Immature natural killer cell (primary cell): ENCODE measurements around the gene UNC13D. TPM values are rescaled to one million over a fixed set of nuclear protein-coding genes. Genes with fewer than 3 reads are reported as not detected.

ENCODE experiments used
- DNase-seq, 3 donors: peaks; one replicate each; pipeline ENCODE4 v3.0.0; 2022; ENCODE audit warnings: mixed read lengths in 1 of 3
- H3K27ac Mint-ChIP-seq, 6 donors: one replicate each; pipeline ENCODE4 v1.8.0; 2020; ENCODE audit warnings: mixed read lengths in 6 of 6, mild to moderate bottlenecking in 5 of 6, inconsistent platforms in 4 of 6, moderate library complexity in 3 of 6
- H3K27me3 Mint-ChIP-seq, 3 donors: one replicate each; pipeline ENCODE4 v1.8.0; 2020 to 2021; ENCODE audit warnings: low read depth in 3 of 3, mild to moderate bottlenecking in 3 of 3, mixed read lengths in 3 of 3, moderate library complexity in 3 of 3, inconsistent platforms in 1 of 3
- H3K36me3 Mint-ChIP-seq, 3 donors: one replicate each; pipeline ENCODE4 v1.8.0; 2020; ENCODE audit warnings: mixed read lengths in 3 of 3, inconsistent platforms in 2 of 3, mild to moderate bottlenecking in 2 of 3
- H3K4me1 Mint-ChIP-seq, 2 donors: one replicate each; pipeline ENCODE4 v1.8.0; 2020; ENCODE audit warnings: inconsistent platforms in 2 of 2, mild to moderate bottlenecking in 2 of 2, mixed read lengths in 2 of 2, moderate library complexity in 1 of 2
- H3K4me3 Mint-ChIP-seq, 5 donors: one replicate each; pipeline ENCODE4 v1.8.0; 2020; ENCODE audit warnings: mild to moderate bottlenecking in 5 of 5, mixed read lengths in 5 of 5, inconsistent platforms in 3 of 5, moderate library complexity in 3 of 5
- H3K9me3 Mint-ChIP-seq, 6 donors: one replicate each; pipeline ENCODE4 v1.8.0; 2020; ENCODE audit warnings: mild to moderate bottlenecking in 6 of 6, mixed read lengths in 6 of 6, inconsistent platforms in 4 of 6, moderate library complexity in 3 of 6
- polyA plus RNA-seq, 3 donors: library from polyadenylated mRNA; unstranded; fragments of 300-500 nt; fragmentation: Illumina TruSeq; gene quantifications; one replicate each; pipeline ENCODE4 v1.2.3, GENCODE V29; 2021

UNC13D gene
- polyA plus RNA-seq, 3 donors from 2014 or later = 53.1 to 124 (median 57.5) TPM

DNA sequence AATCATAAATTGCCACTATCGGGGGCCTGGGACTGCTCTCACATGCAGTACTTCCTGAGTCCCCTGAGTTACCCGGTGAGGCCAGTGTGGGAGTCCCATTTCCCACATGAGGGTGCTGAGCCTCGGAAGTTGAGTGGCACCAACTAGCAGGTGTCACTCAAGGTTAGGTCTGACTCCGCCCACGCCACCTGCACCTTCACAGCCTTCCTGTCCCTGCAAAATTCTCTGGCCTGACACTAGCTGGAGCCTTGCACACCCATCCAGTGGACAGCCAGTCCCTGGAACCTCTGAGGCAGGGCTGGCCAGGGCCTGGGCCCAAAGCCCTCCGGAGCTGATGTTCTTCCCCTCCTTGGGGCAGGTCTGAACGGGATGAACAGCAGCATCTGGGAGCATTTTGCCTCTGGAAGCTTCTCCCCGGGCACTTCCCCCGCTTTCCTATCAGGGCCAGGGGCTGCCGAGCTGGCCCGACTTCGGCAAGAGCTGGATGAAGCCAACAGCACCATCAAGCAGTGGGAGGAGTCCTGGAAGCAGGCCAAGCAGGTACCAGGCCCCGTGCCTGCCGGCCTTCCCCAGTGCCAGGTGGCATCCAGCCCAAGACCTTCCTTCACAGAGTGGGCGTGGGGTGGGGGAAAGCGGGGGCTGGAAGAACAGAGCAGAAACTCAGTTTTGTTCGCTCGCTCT is 21.9 kb downstream of the UNC13D start:
- Mint-ChIP-seq H3K9me3 (no peaks in the 10 kb centered on the region), H3K27me3 (peaks cover 3 to 9% (median 4%) of the 10 kb centered on the region in 3 donors), H3K36me3 (peaks cover 6 to 15% (median 10%) of the 10 kb centered on the region in 3 donors), H3K27ac (peak overlapping the region in 3 of 6 donors; percentile 68 to 87 (median 80)), H3K4me1 (peaks cover 8 to 13% of the 10 kb centered on the region in 2 donors), H3K4me3 (no peak overlapping the region)
- DNase-seq = no peak

DNA sequence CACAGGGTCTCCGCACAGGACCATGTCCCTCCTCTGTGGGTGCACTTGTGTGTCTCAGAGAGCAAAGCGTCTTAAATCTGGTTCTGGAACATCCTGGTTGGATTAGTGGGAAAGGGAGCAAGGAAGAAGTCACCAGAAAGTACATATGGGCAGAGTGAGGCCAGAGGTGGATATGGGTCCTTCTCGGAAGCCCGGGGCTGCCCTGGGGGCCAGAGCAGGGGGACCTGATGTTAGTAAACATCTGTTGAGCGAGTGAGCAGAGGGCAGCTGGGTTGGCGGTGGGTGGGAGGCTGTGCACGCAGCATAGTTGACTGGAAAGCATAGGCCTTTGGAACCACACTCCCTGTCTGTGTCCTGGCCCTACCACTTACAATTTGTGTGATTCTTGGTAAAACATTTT is 22.7 kb downstream of the UNC13D start:
- DNase-seq = no peak
- Mint-ChIP-seq H3K9me3 (no peaks in the 10 kb centered on the region), H3K27me3 (peaks cover 3 to 7% (median 4%) of the 10 kb centered on the region in 3 donors), H3K4me1 (peaks cover 3 to 6% of the 10 kb centered on the region in 2 donors), H3K4me3 (no peak overlapping the region), H3K36me3 (peaks cover 6 to 15% (median 10%) of the 10 kb centered on the region in 3 donors), H3K27ac (peak overlapping the region in 4 of 6 donors; percentile 30 to 80 (median 74))

DNA sequence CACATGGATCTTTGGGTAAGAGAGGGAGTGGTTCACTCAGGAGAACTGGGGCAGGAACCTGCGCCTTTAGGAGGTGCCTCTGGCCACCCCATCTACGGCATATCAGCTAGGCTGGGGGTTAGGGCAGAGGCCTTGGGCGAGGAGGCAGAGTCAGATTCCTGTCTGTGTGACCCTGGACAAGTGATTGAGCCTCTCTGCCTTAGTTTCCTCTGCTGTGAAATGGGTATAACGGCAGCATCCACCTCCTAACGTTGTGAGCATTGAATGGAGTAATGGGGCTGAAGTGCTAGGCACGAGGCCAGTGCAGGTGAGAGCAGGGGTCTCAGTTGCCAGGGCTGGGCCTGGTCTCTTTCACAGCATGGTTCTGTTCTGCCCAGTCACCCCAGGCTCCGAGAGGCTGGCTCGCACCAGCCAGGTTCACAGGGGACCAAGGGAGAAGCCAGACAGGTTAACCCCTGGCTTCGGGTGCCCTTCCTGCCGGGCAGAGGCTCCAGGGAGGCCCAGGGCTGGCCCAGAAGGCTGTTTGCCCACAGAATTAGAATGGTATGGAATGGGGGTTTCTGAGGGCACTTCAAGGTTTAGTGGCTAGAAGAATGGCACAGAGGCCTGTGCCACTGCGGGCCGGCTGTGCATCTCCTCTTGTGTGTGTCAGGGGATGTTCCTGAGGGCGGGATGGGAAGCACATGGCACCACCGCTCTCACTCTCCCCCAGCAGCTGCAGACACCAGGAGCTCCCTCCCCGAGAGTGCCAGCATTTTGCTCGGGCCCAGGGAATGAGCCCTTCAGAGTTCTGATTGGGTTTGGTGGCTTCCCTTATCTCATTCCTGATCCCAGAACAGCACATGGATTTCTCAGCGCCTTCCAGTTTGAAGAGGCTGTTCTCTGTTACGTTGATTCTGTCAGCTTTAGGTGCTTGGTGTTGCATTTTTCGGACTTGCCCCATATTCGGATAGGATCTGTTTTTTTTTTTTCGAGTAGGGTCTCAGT is 23.8 kb downstream of the UNC13D start:
- peaks cover 0 to 6% of the 10 kb centered on the region in 2 donors for H3K4me1 Mint-ChIP-seq
- H3K27me3 Mint-ChIP-seq = peaks cover 3 to 6% (median 4%) of the 10 kb centered on the region in 3 donors
- peak overlapping the region in 3 of 6 donors; percentile 67 to 77 (median 72) for H3K27ac Mint-ChIP-seq
- no peak for DNase-seq
- H3K4me3 Mint-ChIP-seq = no peak overlapping the region
- H3K36me3 Mint-ChIP-seq = peaks cover 6 to 18% (median 10%) of the 10 kb centered on the region in 3 donors
- H3K9me3 Mint-ChIP-seq = no peaks in the 10 kb centered on the region

DNA sequence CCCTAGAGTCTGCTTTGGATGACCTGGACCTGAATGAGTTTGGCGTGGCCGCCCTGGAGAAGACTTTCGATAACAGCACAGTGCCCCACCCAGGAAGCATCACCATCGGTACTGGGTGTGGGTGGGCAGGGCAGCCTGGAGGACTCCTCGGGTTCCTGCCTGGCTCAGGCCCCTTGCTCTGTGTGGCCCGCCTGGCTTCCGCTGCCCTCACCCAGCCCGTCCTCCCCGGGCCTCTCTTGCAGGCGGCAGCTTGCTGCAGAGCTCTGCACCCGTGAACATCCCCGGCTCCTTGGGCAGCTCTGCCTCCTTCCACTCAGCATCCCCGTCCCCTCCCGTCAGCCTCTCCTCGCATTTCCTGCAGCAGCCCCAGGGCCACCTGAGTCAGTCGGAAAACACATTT is 24.5 kb downstream of the UNC13D start:
- H3K9me3 Mint-ChIP-seq = no peaks in the 10 kb centered on the region
- peak overlapping the region in 1 of 6 donors; percentile 65 for H3K27ac Mint-ChIP-seq
- H3K4me3 Mint-ChIP-seq = no peak overlapping the region
- H3K27me3 Mint-ChIP-seq = peaks cover 3 to 4% (median 4%) of the 10 kb centered on the region in 3 donors
- DNase-seq = no peak
- H3K36me3 Mint-ChIP-seq = peaks cover 6 to 18% (median 10%) of the 10 kb centered on the region in 3 donors
- peaks cover 0 to 6% of the 10 kb centered on the region in 2 donors for H3K4me1 Mint-ChIP-seq

DNA sequence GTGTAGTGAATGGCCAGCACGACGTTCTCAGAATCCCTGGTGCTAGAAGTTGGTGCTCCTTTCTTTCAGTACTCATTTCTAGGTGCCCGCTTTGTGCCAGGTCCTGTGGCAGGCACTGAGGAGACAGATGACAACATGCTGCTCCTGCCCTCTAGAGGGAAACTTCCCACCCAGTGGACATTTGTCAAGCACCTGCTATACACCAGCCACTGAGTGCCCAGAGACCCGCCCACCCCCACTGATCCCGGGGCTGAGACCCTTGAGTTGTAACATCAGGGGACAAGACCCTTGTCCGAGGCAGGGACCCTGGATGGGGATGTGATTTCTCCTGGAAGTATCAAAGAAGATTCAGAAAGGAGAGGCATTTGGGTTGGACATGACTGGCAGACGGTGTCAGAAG is 25.1 kb downstream of the UNC13D start:
- peaks cover 3 to 4% (median 4%) of the 10 kb centered on the region in 3 donors for H3K27me3 Mint-ChIP-seq
- no peak overlapping the region for H3K4me3 Mint-ChIP-seq
- peaks cover 0 to 6% of the 10 kb centered on the region in 2 donors for H3K4me1 Mint-ChIP-seq
- peak overlapping the region in 2 of 6 donors; percentile 52 to 65 for H3K27ac Mint-ChIP-seq
- H3K36me3 Mint-ChIP-seq = peaks cover 6 to 18% (median 10%) of the 10 kb centered on the region in 3 donors
- DNase-seq = no peak
- no peaks in the 10 kb centered on the region for H3K9me3 Mint-ChIP-seq

DNA sequence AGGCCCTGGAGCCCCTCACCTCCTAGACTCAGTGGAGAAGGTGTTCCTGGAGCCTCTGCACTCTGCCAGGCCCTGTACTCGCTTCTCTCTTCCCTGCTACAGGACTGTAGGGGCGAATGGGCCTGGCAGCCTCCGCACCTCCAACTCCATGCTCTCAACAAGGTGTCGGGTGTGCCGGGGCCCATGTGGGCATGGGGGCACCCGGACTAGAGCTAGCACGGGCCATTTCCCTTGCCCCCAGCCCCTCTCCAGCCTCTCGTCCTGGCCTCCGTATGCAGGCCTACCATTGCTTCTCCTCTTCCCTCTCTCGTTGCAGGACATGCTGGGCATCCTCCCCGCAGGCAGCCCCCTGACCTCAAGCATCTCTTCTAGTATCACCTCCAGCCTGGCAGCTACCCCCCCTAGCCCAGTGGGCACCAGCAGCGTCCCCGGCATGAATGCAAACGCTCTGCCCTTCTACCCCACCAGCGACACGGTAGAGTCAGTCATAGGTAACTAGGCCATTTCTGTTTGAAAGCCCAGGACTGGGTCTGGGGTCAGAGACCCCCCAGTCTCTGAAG is 25.8 kb downstream of the UNC13D start:
- DNase-seq = no peak
- Mint-ChIP-seq H3K9me3 (no peaks in the 10 kb centered on the region), H3K4me1 (peaks cover 0 to 6% of the 10 kb centered on the region in 2 donors), H3K4me3 (no peak overlapping the region), H3K27ac (peak overlapping the region in 3 of 6 donors; percentile 3 to 44 (median 40)), H3K36me3 (peaks cover 6 to 18% (median 10%) of the 10 kb centered on the region in 3 donors), H3K27me3 (peaks cover 2 to 4% (median 3%) of the 10 kb centered on the region in 3 donors)

DNA sequence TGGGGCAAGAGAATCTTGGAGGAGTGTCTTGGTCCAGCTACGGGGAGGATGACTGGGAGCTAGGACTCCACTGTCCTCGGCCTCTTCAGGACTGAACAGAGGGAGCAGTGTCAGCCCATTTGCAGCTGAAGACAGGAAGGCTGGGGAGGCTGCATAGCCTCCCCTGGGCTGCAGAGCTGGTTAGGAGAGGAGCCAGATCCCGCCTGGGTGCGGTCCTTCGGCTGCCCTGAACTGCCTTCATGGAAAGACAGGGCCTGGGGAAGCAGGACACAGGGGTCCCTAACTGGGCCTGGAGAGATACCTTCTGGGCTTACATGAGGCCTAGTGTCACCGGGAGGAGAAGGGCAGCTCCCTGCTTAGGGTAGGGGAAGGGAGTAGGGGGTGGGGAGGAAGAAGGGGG is 26.6 kb downstream of the UNC13D start:
- peaks cover 0 to 4% (median 3%) of the 10 kb centered on the region in 3 donors for H3K27me3 Mint-ChIP-seq
- no peak for DNase-seq
- H3K27ac Mint-ChIP-seq = no peak overlapping the region
- H3K9me3 Mint-ChIP-seq = no peaks in the 10 kb centered on the region
- no peak overlapping the region for H3K4me3 Mint-ChIP-seq
- H3K4me1 Mint-ChIP-seq = peaks cover 0 to 6% of the 10 kb centered on the region in 2 donors
- peaks cover 6 to 18% (median 10%) of the 10 kb centered on the region in 3 donors for H3K36me3 Mint-ChIP-seq

DNA sequence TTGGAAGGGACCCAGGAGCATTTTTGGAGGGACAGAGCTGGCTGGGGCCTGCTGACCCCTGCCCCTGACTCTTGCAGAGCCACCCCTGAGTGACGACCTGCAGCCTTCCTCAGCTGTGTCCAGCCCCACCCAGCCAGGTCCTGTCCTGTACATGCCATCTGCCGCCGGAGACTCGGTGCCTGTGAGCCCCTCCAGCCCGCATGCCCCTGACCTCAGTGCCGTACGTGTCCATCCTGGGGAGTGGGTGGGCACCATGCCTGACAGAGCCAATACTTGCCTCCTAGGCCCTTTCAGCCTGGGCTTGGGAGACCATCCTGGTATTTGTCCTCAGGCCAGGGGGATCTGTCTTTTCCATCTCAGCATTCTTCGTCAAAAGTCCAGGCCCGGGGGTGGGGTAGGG is 27.5 kb downstream of the UNC13D start:
- no peak for DNase-seq
- Mint-ChIP-seq H3K27ac (no peak overlapping the region), H3K27me3 (peaks cover 0 to 4% (median 3%) of the 10 kb centered on the region in 3 donors), H3K36me3 (peaks cover 6 to 18% (median 10%) of the 10 kb centered on the region in 3 donors), H3K4me1 (peaks cover 0 to 6% of the 10 kb centered on the region in 2 donors), H3K9me3 (peaks cover 0 to 1% (median 0%) of the 10 kb centered on the region in 6 donors), H3K4me3 (no peak overlapping the region)

DNA sequence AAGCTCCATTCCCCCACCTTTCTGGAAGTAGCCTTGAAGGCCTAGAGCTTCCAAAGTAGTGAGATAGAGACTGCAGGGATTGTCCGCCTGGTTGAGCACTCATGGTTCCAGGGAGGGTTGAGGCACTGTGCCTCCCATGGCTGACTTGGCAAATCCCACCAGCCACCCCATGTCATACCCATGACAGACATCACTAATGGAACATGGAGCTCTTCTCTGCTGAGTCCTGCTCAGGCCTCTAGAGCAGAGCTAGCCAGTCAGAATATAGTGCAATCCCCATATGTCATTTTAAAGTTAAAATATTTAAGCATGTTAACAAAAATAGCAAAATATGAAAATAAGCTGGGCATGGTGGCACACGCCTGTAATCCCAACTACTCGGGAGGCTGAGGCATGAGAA is 28.8 kb downstream of the UNC13D start:
- no peak overlapping the region for H3K4me3 Mint-ChIP-seq
- no peak overlapping the region for H3K27ac Mint-ChIP-seq
- H3K27me3 Mint-ChIP-seq = peaks cover 0 to 1% (median 0%) of the 10 kb centered on the region in 3 donors
- no peaks in the 10 kb centered on the region for H3K4me1 Mint-ChIP-seq
- peaks cover 6 to 14% (median 10%) of the 10 kb centered on the region in 3 donors for H3K36me3 Mint-ChIP-seq
- DNase-seq = no peak
- peaks cover 0 to 1% (median 0%) of the 10 kb centered on the region in 6 donors for H3K9me3 Mint-ChIP-seq

DNA sequence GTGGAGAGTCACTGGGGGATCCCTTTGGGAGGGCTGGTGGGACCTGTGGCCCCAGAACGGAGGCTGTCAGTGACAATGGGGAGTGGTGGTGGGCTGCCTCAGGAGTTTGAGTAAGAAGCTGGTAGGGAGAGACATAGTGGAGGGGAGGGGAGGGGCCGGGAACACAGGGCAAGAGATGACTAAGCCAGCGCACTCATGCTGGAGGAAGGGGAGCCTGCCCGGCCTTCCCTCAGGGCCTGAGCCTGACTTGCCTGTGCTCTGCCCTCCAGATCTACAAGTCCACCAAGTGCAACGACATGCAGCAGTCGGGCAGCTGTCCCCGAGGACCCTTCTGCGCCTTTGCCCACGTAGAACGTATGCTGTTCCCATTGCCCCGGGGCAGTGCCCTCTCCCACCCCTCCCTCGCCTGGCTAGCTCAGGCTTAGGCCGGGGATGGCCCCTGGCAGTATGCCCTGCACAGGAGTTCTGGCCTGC is 29.3 kb downstream of the UNC13D start:
- Mint-ChIP-seq H3K4me3 (no peak overlapping the region), H3K36me3 (peaks cover 6 to 14% (median 10%) of the 10 kb centered on the region in 3 donors), H3K27ac (no peak overlapping the region), H3K27me3 (peaks cover 0 to 1% (median 0%) of the 10 kb centered on the region in 3 donors), H3K4me1 (no peaks in the 10 kb centered on the region), H3K9me3 (peaks cover 0 to 1% (median 0%) of the 10 kb centered on the region in 6 donors)
- DNase-seq = no peak

DNA sequence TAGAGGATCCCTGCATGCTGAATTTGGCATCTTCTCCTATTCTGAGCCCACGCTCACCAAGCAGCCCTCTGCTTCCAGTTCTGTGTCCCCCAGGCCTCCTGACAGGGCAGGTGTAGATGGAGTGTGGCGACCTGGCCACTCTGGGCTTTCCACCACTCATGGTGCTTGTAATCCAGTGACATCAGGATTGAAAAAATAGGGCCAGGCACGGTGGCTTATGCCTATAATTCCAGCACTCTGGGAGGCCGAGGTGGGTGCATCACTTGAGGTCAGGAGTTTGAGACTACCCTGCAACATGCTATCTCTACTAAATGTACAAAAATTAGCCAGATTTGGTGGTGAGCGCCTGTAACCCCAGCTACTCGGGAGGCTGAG is 30.2 kb downstream of the UNC13D start:
- Mint-ChIP-seq H3K27ac (no peak overlapping the region), H3K4me3 (no peak overlapping the region), H3K27me3 (peaks cover 0 to 1% (median 0%) of the 10 kb centered on the region in 3 donors), H3K4me1 (no peaks in the 10 kb centered on the region), H3K9me3 (peaks cover 0 to 1% (median 0%) of the 10 kb centered on the region in 6 donors), H3K36me3 (peaks cover 1 to 9% (median 5%) of the 10 kb centered on the region in 3 donors)
- DNase-seq = no peak

DNA sequence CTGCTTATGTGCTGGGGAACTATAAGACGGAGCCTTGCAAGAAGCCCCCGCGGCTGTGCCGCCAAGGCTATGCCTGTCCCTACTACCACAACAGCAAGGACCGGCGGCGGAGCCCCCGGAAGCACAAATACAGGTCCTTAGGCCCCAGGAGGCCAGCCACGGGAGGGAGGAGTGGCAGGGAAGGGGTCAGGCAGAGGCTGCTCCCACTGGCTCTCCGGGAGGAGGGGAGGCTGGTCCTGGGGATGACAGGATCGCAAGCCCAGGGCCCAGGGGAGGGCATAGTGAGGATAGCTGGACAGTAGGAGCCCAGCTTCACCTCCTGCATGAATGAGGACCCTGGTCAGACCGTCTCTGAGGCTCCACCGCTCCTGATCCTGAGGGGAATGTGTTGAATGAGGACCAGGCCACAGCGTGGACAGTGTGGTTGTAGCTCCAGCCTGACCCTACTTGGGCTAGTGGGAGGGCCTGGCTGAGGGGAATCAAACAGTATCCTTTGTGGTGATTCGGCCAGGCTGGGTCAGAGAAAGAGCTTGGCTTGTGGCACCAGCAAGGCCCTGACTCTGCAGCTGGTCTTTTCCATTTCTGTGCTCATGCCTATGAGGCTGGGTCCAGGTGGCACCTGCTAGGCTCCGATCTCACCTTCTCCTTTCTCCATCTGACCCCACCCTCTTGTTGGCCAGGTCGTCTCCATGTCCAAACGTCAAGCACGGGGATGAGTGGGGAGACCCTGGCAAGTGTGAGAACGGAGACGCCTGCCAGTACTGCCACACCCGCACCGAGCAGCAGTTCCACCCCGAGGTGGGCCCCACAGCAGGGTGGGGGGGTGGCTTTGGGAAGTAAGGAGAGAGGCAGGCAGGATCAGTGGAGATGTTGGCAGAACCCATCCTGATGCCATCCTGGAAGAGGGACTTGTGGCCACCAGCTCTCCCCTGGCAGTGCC is 30.9 kb downstream of the UNC13D start:
- Mint-ChIP-seq H3K27ac (no peak overlapping the region), H3K27me3 (peaks cover 0 to 1% (median 0%) of the 10 kb centered on the region in 3 donors), H3K4me1 (peaks cover 0 to 2% of the 10 kb centered on the region in 2 donors), H3K4me3 (no peak overlapping the region), H3K9me3 (peaks cover 0 to 1% (median 0%) of the 10 kb centered on the region in 6 donors), H3K36me3 (peaks cover 0 to 3% (median 0%) of the 10 kb centered on the region in 3 donors)
- no peak for DNase-seq
